ENCODE measurements around the gene PLSCR4.

GRCh38 chr3:146203776-146204175 is 47.1 kb downstream of the PLSCR4 start:
- TF ChIP-seq CTCF (conservative IDR thresholded peaks at IDR 0.05; ENCODE audit: low read depth, low read length), result no peak
- TF ChIP-seq EZH2 (IDR thresholded peaks at IDR 0.05; ENCODE audit: borderline replicate concordance, low read depth, low read length, poor library complexity, severe bottlenecking), result no peak
